Activated T-helper 1 cell treated with anti-CD3 and anti-CD28 coated beads, Interleukin-12 subunit alpha, Interleukin-12 subunit beta, Interleukin-2, Interleukin-4 antibody, amounts not matched to agents 30 ng/mL and 10 ng/mL and 1 ng/mL, durations not matched to agents 14 hours and 24 hours and 36 hours (primary cell): ENCODE measurements around the gene LMAN2. TPM values are rescaled to one million over a fixed set of nuclear protein-coding genes. Genes with fewer than 3 reads are reported as not detected.

Source experiments
- DNase-seq: peaks from one replicate; pipeline ENCODE4 v3.0.0; 2021; ENCODE audit warnings: low spot score
- H3K27ac Mint-ChIP-seq: one replicate; pipeline ENCODE4 v1.8.0; 2021; ENCODE audit warnings: mild to moderate bottlenecking, mixed read lengths
- H3K27me3 Mint-ChIP-seq: one replicate; pipeline ENCODE4 v1.8.0; 2022; ENCODE audit warnings: mild to moderate bottlenecking, moderate library complexity, mixed read lengths; ENCODE audit not compliant: insufficient read depth
- H3K36me3 Mint-ChIP-seq: one replicate; pipeline ENCODE4 v1.8.0; 2021; ENCODE audit warnings: low read depth, mixed read lengths
- H3K4me1 Mint-ChIP-seq: one replicate; pipeline ENCODE4 v1.8.0; 2021; ENCODE audit warnings: low read depth, mixed read lengths
- H3K4me3 Mint-ChIP-seq: one replicate; pipeline ENCODE4 v1.8.0; 2021; ENCODE audit warnings: mild to moderate bottlenecking, moderate library complexity, mixed read lengths
- H3K9me3 Mint-ChIP-seq: one replicate; pipeline ENCODE4 v1.8.0; 2021; ENCODE audit warnings: mixed read lengths
- intact Hi-C: fragments of 100-400 bp; cut with micrococcal nuclease; formaldehyde crosslinking; loops from one replicate; pipeline ENCODE4 v1.15.1; 2024
- total RNA-seq: library from RNA; stranded (reverse); gene quantifications from 2 replicates; pipeline ENCODE4 v1.2.3, GENCODE V29; 2022

Gene LMAN2
- total RNA-seq, 1 donor from 2014 or later = 118 TPM

- H3K27me3 Mint-ChIP-seq = no peaks in the 10 kb centered on the region
- intact Hi-C loops = loop anchor here (2.0 to 10.0 kb wide), 3 partner anchors 69 to 823 kb away; partner anchors contain the start of genes GRK6, NSD1 and RNF44
- H3K4me1 Mint-ChIP-seq = peaks cover 63% of the 10 kb centered on the region
- peak within 1 kb of the TSS; percentile 85 for H3K4me3 Mint-ChIP-seq
- H3K27ac Mint-ChIP-seq = peak within 1 kb of the TSS; percentile 80
- DNase-seq = peak; percentile 63
- H3K36me3 Mint-ChIP-seq = peaks cover 9% of the 10 kb centered on the region
- peaks cover 19% of the 10 kb centered on the region for H3K9me3 Mint-ChIP-seq
These were observed 6.2 kb upstream of the LMAN2 start, which contains the start of gene RGS14 for GRCh38 chr5:177357459-177358351. RGS14 (plus strand) TSS chr5:177357924; CDS start chr5:177358025, 101 bp downstream.

DNA sequence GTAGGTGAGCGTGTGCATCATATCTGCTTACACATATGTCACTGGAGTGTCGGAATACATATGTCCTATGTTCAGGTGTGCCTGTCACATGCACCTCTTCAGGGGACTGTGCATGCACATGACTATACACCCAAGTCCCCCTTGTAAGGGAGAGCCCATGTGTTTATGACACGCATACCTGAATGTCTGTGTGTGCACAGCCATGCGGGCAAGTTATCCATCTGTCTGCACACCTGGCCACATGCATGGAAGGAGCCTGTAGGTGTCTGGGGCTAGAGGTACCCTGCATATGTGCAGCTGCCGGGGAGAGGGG, 5.6 kb upstream of the LMAN2 start:
- Mint-ChIP-seq H3K27me3 (no peaks in the 10 kb centered on the region), H3K9me3 (peaks cover 19% of the 10 kb centered on the region), H3K27ac (peak overlapping the region; percentile 80), H3K4me3 (peak overlapping the region; percentile 85), H3K36me3 (peaks cover 9% of the 10 kb centered on the region), H3K4me1 (peaks cover 58% of the 10 kb centered on the region)
- no peak for DNase-seq
- intact Hi-C loops = loop anchor here (2.0 to 10.0 kb wide), 3 partner anchors 70 to 822 kb away; partner anchors contain the start of genes GRK6, NSD1 and RNF44

GRCh38 chr5:177356746-177357145, 5.3 kb upstream of the LMAN2 start:
- H3K27me3 Mint-ChIP-seq = no peaks in the 10 kb centered on the region
- peak overlapping the region; percentile 85 for H3K4me3 Mint-ChIP-seq
- DNase-seq = no peak
- H3K27ac Mint-ChIP-seq = peak overlapping the region; percentile 80
- peaks cover 19% of the 10 kb centered on the region for H3K9me3 Mint-ChIP-seq
- H3K36me3 Mint-ChIP-seq = peaks cover 9% of the 10 kb centered on the region
- intact Hi-C loops = loop anchor here (2.0 to 10.0 kb wide), 3 partner anchors 70 to 822 kb away; partner anchors contain the start of genes GRK6, NSD1 and RNF44
- peaks cover 58% of the 10 kb centered on the region for H3K4me1 Mint-ChIP-seq

DNA sequence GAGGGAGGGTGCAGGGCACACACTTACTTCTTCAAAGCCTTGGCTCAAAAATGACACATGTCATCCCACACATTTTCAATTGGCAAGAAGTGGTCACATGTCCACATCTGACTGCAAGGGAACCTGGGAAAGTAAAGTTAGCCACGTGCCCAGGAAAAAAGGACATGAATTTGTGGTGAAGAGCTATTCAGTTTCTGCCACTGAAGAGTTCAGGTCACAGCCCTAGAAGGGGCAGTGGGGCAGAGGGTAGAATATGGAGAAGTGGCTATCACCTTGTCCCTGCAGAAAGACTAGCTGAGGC, 4.3 kb upstream of the LMAN2 start:
- Mint-ChIP-seq H3K36me3 (peaks cover 9% of the 10 kb centered on the region), H3K9me3 (peaks cover 19% of the 10 kb centered on the region), H3K4me3 (no peak overlapping the region), H3K27me3 (no peaks in the 10 kb centered on the region), H3K4me1 (peaks cover 49% of the 10 kb centered on the region), H3K27ac (no peak overlapping the region)
- DNase-seq = no peak
- intact Hi-C loops = loop anchor here (2.0 to 10.0 kb wide), 3 partner anchors 71 to 821 kb away; partner anchors contain the start of genes GRK6, NSD1 and RNF44

DNA sequence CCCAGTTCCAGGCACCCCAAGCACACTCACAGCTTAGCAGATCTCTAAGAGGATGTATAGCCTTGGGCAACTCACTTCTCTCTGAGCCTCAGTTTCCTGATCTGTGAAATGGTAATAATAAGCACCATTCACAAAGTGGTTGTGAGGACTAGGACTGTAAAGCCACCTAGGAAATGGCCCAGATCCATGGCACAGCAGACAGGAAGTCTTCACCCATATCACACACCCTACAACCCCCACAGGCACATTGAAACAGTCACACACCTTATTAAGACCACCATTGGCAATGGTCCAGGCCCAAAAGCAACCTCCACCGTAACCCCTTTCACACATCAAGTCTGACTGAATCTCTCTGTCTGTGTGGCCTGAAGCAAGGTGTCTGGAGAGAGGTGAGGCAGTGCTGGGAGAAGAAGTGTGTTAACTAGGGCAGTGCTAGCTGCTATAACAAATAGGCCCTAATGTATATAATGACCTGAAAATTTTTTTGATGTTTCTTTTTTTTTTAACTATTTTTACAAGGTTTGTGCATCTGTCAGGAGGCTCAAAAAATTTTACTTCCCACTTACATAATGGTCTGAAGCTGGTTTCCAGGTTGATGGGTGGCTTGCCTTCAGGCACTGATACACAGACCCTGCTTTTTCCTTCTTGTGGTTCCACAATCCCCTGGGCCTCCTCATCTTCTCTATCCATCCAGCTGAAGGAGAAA, 3.8 kb upstream of the LMAN2 start:
- DNase-seq = no peak
- peaks cover 53% of the 10 kb centered on the region for H3K4me1 Mint-ChIP-seq
- H3K27me3 Mint-ChIP-seq = no peaks in the 10 kb centered on the region
- H3K36me3 Mint-ChIP-seq = peaks cover 9% of the 10 kb centered on the region
- H3K4me3 Mint-ChIP-seq = no peak overlapping the region
- no peak overlapping the region for H3K27ac Mint-ChIP-seq
- intact Hi-C loops = loop anchor here (5.0 to 10.0 kb wide), 2 partner anchors 223 to 821 kb away; partner anchors contain the start of genes NSD1 and RNF44
- peaks cover 19% of the 10 kb centered on the region for H3K9me3 Mint-ChIP-seq

DNA sequence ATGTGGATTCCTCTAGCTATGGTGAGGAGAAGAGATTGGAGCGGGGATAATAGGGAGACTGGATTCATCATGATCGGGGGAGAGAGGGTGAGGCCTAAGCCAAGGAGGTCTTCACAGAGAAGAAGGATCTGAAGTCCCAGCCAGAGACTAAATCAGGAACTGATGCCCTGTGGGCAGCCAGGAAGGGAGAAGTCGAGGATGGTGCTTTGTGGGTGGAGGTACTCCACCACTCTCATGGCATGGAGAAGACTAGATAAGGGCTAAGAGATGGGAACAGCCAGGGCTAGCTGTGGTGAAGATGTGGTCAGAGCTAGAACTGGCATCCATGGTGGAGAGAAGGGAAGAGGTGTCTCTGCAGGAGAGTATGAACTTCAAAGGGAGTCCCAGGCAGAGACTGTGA, 3.2 kb upstream of the LMAN2 start:
- no peak overlapping the region for H3K27ac Mint-ChIP-seq
- H3K36me3 Mint-ChIP-seq = peaks cover 7% of the 10 kb centered on the region
- H3K27me3 Mint-ChIP-seq = no peaks in the 10 kb centered on the region
- no peak overlapping the region for H3K4me3 Mint-ChIP-seq
- H3K4me1 Mint-ChIP-seq = peaks cover 53% of the 10 kb centered on the region
- no peak for DNase-seq
- intact Hi-C loops = loop anchor here (5.0 to 10.0 kb wide), 2 partner anchors 222 to 820 kb away; partner anchors contain the start of genes NSD1 and RNF44
- H3K9me3 Mint-ChIP-seq = peaks cover 19% of the 10 kb centered on the region

GRCh38 chr5:177354256-177354655, 2.8 kb upstream of the LMAN2 start:
- no peak overlapping the region for H3K4me3 Mint-ChIP-seq
- DNase-seq = no peak
- H3K27me3 Mint-ChIP-seq = no peaks in the 10 kb centered on the region
- peaks cover 19% of the 10 kb centered on the region for H3K9me3 Mint-ChIP-seq
- H3K4me1 Mint-ChIP-seq = peaks cover 53% of the 10 kb centered on the region
- intact Hi-C loops = loop anchor here (10.0 kb wide), 1 partner anchor 819 kb away; the partner anchor contains the start of gene RNF44
- H3K27ac Mint-ChIP-seq = no peak overlapping the region
- peaks cover 10% of the 10 kb centered on the region for H3K36me3 Mint-ChIP-seq

DNA sequence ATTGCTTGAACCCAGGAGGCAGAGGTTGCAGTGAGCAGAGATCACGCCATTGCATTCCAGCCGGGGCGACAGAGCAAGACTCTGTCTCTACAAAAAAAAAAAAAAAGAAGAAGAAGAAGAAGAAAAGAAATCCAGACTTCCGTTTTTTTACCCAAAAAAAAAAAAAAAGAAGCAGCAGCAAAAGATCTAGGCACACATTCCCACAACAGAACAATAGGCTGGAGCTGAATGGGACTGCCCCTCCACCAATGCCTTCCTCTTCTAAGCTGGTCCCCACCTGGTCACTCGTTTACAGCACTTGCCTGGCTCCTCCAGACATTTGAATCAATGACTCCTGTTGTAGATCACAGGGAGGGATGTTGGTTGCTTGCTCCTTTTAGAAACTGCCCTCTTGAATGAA, 1.6 kb upstream of the LMAN2 start:
- H3K4me1 Mint-ChIP-seq = peaks cover 47% of the 10 kb centered on the region
- H3K4me3 Mint-ChIP-seq = peak overlapping the region; percentile 40

DNA sequence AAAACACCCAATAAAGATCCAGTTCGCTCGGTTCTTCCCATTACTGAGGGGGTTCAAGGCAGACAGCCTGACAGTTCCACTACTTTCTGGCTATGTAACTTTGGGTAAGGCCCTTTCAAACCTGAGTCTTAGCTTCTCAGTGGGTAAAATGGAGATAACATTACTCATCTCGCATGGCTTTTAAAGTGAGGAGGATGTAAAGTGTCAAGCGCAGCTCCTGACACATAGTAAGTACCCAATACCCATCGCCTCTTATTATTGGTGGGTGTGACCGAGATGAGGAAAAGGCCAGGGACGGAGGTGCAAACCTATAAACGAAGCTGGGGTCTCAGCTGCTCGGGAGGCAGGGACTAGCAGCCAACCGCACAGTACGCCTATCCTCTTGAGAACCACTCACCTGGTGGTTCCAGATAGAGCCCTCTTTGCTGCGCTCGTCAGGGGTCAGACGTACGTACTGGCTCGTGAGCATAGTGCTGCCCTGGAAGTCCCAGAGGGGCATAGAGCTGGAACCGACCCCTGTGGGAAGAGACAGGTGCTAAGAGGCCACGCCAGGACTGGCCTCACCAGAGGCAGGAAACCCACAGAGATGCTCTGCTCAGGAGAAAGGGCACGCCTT, 584 bp downstream of the LMAN2 start:
- no peaks in the 10 kb centered on the region for H3K27me3 Mint-ChIP-seq
- DNase-seq = no peak
- H3K4me1 Mint-ChIP-seq = peaks cover 46% of the 10 kb centered on the region
- H3K4me3 Mint-ChIP-seq = peak overlapping the region; percentile 98
- intact Hi-C loops = loop anchor here (1.0 to 10.0 kb wide), 6 partner anchors 13 to 963 kb away; partner anchors contain the start of genes HIGD2A, NOP16 and RNF44
- peaks cover 18% of the 10 kb centered on the region for H3K9me3 Mint-ChIP-seq
- H3K36me3 Mint-ChIP-seq = peaks cover 20% of the 10 kb centered on the region
- H3K27ac Mint-ChIP-seq = peak overlapping the region; percentile 100

More for the DNA sequence above, 1.6 kb upstream of the LMAN2 start:
- DNase-seq = no peak
- Mint-ChIP-seq H3K27me3 (no peaks in the 10 kb centered on the region), H3K27ac (no peak overlapping the region), H3K9me3 (peaks cover 19% of the 10 kb centered on the region), H3K36me3 (peaks cover 10% of the 10 kb centered on the region)
- intact Hi-C loops = loop anchor here (10.0 kb wide), 1 partner anchor 818 kb away; the partner anchor contains the start of gene RNF44

GRCh38 chr5:177349762-177350161, 1.7 kb downstream of the LMAN2 start:
- peaks cover 43% of the 10 kb centered on the region for H3K4me1 Mint-ChIP-seq
- peak overlapping the region; percentile 98 for H3K4me3 Mint-ChIP-seq
- H3K27me3 Mint-ChIP-seq = no peaks in the 10 kb centered on the region
- H3K36me3 Mint-ChIP-seq = peaks cover 20% of the 10 kb centered on the region
- H3K27ac Mint-ChIP-seq = peak overlapping the region; percentile 69
- no peak for DNase-seq
- intact Hi-C loops = loop anchor here (2.0 to 10.0 kb wide), 2 partner anchors 53 to 815 kb away; partner anchors contain the start of gene RNF44
- H3K9me3 Mint-ChIP-seq = peaks cover 7% of the 10 kb centered on the region

DNA sequence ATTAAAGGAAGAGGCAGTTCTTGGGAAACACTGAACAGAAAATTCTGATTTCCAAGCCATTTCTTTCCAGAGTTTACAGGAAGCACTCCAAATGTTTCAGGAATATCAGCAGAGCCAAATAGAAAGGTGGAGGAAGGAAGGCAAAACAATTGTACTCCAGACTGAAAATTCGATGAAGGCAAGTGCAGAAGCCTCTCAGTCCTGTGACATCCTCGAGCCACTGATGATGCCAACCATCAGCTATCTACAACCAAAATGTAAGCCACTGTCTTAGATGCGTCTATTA, 2.2 kb downstream of the LMAN2 start:
- intact Hi-C loops = no loop called here
- no peak for DNase-seq
- Mint-ChIP-seq H3K9me3 (peaks cover 2% of the 10 kb centered on the region), H3K4me3 (peak overlapping the region; percentile 98), H3K36me3 (peaks cover 22% of the 10 kb centered on the region), H3K4me1 (peaks cover 43% of the 10 kb centered on the region), H3K27ac (peak overlapping the region; percentile 69), H3K27me3 (no peaks in the 10 kb centered on the region)

DNA sequence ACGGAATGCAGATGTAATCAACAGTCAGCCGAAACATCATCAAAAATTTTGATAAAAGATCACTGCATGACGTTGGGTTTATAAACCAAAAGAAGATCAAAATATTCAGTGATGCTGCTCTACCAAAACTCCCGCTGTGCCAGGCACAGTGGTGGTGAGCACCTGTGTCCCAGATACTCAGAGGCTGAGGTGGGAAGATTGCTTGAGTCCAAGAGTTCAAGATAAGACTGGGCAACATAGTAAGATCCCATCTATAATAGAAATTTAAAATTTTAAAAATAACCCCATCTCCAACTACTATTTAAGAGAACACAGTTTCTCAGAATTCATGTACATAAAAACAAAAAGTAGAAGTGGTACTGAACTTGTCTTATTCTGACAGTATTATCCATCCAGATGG, 3.8 kb downstream of the LMAN2 start:
- Mint-ChIP-seq H3K27me3 (no peaks in the 10 kb centered on the region), H3K27ac (no peak overlapping the region), H3K4me1 (peaks cover 43% of the 10 kb centered on the region), H3K36me3 (peaks cover 25% of the 10 kb centered on the region), H3K4me3 (no peak overlapping the region), H3K9me3 (no peaks in the 10 kb centered on the region)
- no peak for DNase-seq
- intact Hi-C loops = no loop called here
